Fibroblast of skin of right quadriceps (primary cell): ENCODE results near the gene TSHZ1.
"Not testable (repeated sequence)": the region's sequence is repeated elsewhere in the genome, so short reads cannot be mapped to it uniquely, and the experiment has no call there.

Source experiments
- DNase-seq: peaks from one replicate; pipeline ENCODE4 v3.0.0-alpha.2; 2013

Gene TSHZ1

DNA sequence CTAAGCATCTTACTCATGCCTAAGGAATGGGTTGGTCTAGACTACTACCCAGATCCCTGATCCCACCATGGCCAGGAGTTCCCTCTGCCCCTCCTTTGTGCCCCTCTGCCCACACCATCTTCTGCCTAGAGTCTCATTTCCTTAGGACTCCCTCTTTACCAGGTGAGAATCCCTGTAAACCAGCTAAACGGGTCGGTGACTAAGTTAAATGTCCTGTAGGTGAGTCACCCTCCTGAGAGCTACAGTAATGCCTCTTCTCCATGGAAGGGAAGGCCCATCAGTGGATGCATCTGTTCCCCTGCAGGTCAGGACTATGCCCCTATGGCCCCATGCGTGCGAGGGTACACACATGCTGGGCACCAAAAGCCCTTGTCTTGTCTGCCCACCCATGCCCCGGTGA, 27.1 kb upstream of the TSHZ1 start:
- no peak for DNase-seq

DNA sequence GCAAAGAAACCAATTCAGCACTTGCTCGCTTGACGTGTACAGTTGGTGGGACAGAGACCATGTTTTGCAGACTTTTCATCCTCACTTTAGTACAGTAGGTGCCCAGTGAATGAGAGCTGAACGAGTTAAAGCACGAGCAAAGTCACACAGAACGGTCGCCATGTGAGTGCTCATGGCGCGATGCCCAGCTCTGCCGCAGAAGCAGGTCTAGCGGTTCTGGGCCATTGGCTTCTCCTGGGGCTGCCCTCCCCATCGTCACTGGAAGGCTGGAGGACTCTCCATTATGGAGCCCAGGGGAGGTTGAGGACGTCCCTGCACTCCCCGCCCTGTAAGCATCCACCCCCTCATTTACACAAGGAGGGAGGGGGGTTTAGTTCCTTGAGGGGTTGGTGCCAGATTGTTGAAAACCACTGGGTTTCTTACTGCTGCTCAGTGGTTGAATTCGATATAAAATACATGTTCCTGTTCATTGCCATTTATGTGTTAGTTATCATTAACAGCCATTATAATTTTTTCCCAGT, 26.6 kb upstream of the TSHZ1 start:
- no peak for DNase-seq

DNA sequence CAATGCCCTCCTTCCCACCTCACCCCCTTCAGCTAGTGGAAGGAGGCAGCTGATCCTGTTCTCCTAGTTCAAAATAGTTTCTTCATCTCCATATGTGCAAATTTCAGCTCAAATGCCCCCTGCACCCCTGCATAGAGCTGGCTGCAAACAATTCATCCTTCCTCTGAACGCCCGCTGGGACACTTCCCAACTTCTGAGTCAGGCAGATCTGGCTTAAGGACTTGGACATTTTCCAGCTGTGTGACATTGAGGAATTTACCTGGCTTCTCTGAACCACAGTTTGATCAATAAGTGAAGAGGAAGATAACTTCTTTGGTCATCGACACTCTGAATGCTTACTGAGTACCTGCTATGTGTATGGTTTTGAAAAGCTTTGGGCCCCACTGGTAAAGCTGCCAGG, 25.1 kb upstream of the TSHZ1 start:
- DNase-seq = no peak

DNA sequence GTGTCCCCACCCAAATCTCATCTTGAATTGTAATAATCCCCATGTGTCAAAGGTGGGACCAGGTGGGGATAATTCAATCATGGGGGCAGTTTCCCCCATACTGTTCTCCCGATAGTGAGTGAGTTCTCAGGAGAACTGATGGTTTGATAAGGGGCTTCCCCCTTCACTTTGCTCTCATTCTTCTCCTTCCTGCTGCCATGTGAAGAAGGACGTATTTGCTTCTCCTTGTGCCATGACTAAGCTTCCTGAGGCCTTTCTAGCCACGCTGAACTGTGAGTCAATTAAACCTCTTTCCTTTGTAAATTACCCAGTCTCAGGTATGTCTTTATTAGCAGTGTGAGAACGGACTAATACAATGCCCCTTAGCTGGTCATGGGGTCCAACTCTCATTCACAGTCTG, 22.9 kb upstream of the TSHZ1 start:
- DNase-seq = not testable (repeated sequence)

DNA sequence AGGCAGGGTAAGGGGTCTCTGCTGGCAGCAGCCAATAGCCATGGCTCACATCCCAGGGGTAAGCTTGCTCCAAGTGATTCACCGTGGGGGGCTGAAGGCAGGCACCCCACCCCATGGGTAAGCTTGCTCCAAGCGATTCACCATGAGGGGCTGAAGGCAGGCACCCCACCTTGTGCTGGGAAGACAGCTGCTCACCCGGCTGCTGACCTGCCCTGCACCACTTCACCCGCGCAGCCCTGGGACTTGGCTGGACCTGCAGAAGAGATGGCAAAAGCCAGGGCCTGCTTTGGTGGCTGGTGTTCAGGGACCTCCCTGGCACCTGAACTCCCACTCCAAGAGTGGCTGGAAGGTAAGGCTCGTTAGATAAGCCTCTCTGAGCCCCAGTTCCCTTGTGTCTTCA, 20.9 kb upstream of the TSHZ1 start:
- DNase-seq = no peak

DNA sequence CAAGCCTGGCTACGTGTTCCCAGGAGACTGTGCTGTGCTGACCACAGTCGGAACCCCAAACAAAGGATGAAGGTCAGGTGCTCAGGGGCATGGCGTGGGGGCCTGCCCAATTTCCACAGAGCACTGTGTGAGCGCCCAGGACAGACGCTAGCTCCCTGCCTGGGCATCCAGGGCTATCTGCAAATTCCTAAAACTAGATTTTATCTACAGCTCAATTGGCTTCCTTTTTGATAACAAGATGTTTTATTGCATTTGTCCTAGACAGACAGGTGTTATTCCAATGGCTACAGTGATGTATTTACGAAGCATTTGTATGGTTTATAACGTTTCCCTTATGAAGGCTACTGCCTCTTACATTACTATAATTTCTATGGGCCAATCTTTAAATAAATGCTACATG, 17.7 kb upstream of the TSHZ1 start:
- no peak for DNase-seq

DNA sequence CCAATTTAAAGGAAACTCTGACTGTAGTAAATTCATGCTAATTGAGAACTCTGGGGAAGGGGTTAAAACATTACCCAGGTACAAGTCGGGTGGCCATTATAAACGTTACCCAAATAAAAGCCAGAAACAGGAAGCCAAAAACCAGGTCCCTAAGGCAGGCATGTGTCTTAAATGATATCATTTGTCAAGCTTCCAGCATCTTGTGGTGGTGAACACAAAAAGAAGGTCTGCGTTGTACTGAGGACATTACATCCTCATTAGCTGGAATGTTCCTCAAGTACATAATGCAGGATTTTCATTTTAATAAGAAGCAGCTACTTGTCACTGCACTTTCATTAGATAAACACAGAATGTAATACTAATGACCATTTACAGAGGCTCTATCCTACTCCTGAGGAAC, 12.6 kb upstream of the TSHZ1 start:
- DNase-seq = peak; percentile 47

DNA sequence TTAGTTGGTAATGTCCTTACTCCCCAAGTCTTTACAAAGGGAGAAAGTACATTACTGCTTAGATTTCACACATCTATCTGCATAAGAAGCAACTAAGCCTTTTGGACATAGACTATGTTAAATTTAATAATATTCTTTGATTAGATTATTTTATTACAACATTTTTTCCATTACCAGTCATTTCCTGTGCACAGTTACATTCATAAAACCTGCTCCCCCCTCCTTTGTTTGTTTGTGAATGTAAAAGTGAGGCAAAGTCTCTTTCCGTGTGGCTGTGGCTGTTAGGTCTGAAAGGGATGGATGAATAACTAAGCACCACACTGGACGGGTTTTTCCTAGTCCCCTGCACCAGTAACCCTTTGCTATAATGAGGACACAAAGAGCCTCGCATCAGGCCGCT, 11.3 kb upstream of the TSHZ1 start:
- DNase-seq = no peak

DNA sequence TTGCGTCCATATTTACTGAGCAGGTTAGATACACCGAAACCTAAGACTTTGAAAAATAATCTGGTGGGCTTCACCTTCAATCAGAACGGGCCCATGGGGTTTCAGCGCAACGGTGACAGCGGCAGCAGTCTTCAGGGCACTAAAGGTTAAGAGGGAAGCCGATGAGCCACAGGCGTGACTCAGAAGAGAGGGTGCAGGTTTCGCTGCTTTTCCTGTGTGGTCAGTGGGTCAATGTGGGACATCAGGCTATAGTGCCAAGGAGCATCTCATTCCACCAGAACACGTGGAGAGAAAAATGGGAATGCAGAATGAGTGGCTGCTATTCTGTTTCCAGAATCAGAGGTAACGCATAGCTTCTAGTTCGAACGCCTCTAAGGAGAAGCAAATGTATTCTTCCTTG, 10.5 kb upstream of the TSHZ1 start:
- no peak for DNase-seq

DNA sequence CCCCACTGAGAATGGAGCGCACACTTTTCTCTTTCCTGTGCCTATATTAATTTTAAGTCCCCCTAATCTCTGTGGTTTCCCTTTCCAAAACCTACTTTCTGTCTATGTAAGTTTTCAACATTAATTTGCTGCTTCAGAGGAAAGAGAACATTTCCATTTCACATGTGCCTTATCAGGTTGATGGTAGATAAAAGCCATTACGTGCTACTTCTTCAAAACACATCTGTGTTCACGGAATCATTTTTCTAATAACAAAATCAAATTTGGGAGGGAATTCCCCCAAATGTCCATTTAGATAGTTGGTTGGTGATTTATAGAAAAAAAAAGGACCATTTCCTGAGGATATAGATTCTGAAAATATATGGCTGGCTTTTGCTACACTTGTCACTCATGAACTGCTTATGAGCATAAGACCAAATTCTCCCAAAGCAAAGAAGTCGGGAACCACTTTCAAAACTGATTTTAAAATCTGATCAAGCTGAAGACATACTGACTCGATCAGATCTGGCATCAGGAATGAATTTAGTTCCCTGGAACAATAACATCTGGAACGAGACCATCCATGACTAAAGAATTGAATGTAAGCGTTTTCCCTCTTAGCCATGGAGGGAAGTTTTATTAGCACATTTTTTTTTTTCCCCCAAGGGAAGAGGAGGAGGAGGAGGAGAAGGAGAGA, 9.9 kb upstream of the TSHZ1 start:
- DNase-seq = peak; percentile 32

DNA sequence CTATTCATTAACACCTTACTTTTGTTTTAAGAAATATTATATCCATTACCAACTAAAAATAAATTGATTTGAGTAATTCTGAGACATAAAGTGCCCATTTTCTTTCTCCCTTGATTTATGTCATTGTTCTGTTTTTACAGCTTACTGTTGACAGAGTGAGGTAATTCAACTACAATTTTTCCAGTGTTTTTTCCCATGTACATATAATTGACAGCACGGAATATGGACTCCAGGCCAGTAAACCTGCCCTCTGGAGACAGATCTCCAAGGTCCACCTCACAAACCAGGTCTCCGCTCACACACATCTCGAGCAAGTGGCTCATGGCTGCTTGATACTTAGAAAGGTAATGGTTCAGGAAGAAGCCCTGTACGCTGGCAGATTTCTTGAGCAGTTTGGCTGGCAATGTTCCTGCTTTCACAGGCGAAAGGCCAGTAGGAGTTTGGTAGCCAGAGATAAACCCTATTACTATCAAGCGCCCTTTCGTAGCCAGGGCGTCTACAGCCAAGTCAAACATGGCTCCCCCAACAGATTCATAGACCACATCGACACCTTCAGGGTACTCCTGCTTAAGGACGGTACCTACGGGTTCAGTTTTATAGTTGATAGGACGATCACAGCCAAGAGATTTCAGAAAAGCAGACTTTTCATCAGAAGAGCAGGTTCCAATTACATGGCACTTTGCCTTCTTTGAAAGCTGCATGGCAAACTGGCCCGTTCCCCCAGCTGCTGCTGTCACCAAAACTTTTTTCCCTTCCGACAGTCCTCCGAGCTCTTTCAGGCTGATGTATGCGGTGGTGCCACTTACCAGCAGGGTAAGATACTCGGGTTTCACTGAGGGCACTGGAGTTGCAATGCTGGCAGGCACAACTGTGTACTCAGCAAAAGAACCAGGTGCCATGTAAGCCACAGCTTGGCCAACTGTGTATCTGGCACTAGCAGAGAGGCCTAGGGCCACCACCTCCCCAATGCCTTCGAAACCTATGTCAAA, 9.0 kb upstream of the TSHZ1 start:
- no peak for DNase-seq

DNA sequence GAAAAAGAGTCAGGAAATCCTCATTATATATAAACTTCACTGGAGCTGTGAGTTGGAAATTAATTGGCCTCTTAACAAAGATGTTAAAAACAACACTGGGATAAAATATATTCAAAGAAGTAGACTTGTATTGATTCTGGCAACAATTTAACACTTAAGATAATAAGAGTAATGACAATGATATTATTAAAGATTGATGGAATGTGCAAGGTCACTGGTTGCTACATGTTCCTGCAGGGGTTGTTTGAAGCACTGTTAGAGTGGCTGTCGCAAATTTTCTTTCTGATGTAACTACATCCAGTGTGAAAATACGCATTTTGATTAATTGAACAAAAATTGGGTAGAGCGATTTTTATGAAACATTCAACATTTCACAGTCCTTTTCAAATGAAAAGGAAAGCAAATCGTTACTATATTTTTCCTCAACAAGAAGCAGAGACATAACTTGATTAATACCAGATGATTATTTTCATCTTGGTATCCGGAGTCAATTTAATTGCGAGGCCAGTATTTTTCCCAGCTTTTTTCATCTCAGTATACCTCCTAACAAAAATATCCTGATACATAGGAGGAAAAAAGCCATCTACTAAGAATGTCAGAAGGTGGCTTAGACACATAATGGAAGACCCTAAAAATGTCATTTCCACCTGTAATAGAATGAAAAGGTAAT, 7.8 kb upstream of the TSHZ1 start:
- DNase-seq = no peak

DNA sequence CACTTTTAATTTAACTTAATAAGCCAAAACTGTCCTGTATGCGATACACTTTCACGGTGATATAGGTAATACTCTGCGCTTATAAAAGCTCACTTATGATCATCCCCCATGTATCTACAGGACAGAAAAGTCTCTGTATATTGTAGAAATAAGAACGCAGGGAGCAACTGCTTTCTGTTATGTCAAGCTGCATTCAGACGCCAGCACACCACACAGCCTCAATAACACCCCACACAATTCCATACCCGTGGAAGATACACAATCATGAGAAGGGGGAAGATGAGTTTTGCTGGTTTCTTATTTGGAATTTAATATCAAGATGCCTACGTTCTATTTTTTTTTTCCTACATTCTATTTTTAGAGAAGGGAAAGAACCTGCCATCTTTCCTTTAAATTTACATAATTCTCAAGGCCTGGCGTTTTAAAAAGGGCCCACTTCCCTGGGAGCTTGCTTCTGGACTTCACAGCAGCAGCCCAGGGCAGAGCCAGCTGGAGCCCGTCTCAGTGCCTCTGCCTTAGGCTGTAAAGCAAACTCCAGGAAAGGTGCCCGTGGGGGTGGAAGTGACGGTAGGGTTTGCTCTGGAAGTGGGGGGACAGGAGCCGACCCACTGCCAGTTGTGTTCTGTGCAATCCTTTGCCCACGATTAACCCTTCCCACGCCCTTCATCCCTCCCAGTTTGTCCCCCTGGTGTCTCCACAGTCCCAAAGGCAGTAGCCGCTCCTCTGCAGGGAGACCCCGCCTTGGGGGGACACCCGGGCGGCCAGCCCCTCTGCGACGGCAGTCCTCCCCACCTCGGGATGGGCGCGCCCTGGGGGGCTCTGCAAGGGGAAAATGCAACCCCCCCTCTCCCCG, 7.0 kb upstream of the TSHZ1 start:
- no peak for DNase-seq

DNA sequence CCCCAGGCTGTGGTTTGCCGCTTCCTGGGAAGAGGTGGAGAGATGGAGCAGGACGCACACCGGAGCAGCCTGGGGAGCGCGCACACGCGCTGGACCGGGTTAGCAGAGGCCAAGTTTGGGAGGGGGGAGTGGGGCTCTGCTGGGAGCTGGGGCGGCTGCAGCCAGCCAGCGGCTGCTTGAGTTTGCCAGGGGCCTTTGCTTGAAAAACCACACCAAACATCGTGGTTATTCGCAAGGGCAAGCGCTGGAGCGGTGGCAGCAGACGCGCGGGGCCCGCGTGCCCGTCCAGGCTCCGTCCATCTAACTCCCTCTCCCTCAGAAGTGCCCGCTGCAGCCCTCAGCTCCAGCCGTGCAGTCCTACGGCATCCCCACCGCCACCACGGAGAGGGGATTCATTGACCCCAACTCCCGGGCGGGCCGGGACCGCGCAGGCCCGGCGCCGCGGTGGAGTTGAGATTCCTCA, 6.3 kb upstream of the TSHZ1 start:
- no peak for DNase-seq

DNA sequence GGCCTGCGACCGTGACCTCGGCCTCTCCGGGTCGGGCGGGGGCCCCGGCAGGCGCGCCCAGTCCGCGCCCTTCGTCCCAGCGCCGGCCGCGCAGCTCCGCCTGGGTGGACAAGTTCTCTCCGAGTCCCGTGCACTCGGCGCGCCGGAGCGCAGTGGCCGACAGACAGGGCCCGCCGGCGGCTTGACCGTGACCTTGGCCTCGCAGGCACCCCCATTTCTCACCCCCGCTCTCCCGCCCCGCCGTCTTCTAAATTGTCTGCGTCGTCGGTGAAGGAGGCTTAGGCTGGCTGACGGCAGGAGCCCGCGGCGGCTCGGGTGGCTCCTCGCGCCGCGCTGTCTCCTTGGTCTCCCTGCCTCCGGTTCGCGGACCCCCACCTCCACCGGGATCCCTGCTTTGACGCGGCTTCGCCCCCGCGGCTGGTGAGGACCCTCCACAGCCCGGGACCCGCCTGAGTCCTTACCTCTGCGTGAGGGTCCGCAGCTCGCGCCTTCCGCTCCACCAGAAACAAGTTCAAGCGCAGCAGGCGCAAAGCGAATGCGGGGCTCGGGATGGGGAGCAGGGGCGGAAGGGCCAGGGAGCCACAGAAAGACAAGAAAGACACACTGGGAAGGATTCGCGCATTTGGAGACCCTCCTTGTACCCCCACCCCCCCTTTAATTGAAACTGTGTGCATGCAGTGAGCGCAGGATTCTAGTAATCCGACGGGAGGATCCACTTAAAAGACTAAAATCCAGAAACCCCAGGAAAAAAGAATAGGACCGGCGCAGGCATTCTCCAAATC, 5.7 kb upstream of the TSHZ1 start:
- DNase-seq = no peak

DNA sequence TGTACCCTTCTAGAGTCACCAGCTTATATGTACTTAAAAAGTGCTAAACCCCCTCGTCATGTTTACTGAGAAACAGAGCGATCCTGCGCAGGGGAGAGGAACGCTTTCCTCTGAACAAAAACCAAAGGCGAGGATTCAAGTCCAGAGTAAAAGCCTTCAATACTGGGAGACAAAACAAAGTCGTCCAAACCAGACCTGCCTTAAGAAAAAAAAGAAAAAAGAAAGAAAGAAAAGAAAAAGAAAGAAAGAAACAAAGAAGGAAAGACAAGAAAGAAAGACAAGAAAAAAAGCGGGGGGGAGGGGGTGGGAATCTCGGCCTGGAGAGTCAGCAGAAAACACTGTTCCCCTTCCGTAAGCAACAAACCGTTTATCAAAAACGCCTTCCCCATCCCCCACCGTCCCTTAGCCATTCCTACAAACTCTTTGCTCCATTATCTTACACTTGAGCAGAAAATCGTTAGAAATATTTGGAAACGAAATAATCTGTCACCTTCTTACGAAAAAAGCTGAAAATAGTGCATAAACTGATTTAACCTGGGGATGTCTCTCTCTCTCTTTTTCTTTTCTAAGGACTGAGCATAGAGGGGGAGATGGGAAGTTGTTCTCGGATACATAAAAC, 5.0 kb upstream of the TSHZ1 start:
- no peak for DNase-seq

DNA sequence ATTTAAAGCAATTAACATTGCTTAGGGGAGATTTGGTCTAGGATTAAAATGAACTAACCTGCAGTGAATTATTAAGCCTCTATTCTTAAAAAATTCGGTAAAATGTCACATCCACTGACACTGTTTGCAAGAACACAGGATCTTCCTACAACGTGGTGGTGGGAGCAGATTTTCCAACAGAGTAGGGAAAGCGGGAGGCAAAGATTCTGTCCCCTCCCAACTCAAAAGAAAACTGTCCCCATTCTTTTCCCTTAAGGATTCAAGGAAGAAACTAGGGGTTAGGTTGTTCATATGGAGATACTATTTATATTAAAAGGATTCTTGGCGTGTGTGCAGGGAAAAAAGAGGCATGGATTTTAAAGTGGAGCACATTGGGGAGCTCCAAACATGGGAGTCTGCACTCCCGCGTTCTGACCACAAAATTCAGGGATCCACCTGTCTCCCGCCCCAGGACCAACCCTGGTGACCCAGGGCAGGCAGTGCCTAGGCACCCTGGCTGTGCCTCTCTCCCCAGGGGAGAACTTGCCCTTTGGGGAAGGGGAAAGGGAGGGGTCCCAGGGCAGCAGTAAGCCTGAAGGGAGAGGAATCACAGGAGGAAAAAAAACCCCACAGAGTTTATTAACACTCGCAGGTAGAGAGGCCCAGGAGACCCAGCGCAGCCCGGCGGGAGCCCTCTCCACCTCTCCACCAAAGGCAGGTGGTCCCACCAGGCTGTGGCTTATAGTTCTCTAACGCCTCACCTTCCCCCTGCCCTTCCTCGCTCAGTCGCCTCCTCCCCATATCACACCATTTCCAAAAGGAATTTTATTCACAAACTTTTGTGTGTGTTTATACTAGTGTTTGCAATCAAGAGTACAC, 3.9 kb upstream of the TSHZ1 start:
- no peak for DNase-seq

DNA sequence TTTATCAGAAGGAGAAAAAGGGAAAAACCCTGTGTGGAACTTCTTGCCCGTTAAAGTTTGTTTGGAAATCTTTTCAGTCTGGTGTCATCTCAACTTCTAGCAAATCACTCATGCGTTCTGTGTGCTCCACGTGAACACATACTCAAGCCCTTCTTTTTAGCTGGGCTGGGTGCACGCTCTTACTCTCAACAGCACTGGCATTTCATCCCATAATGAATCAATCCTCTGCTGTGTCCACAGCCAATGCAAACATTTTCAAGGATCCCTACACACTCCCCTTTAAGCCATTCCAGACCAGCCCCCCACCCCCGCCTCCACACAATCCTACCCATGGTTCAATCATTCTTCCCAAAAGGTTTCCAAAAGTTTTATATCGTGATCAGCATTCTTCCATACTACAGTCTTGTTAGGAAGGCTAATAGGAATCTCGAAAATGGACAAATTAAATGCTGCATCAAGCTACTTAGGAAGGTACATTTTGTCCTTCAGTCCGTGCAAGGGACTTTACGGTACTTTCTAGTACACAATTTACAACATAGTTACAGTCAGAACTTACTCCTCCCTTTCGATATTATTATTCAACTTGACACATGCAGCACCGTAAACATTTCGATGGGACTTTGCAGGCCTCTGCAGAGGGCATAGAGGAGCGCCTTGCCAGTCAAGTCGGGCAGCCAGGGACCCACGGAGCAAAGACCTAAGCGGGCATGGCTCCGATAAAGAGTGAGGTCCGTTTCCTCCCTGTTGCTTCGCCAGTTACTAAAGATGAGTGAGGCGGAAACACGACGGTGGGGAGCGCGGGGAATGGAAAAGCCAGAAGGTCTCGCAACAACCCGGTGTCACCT, 3.1 kb upstream of the TSHZ1 start:
- DNase-seq = no peak
